Transverse colon (tissue), 4 donors: ENCODE measurements around the gene VSTM2L. TPM values are rescaled to one million over a fixed set of nuclear protein-coding genes. Genes with fewer than 3 reads are reported as not detected.

Experiments used
- DNase-seq: peaks from one replicate; pipeline ENCODE4 v3.0.0-alpha.2; 2019
- H3K27ac ChIP-seq, 4 donors: fragments of 200-600 bp; sonication (generic); 2 replicates each; pipeline ENCODE4 v1.5.1; 2016 to 2018; ENCODE audit warnings: inconsistent platforms in 4 of 4
- H3K27me3 ChIP-seq: fragments of 200-600 bp; sonication (generic); 2 replicates; pipeline ENCODE4 v1.5.1; 2017; ENCODE audit warnings: inconsistent platforms
- H3K36me3 ChIP-seq, 4 donors: fragments of 200-600 bp; sonication (generic); 2 replicates each; pipeline ENCODE4 v1.5.1; 2017 to 2019; ENCODE audit warnings: inconsistent platforms in 4 of 4
- H3K4me1 ChIP-seq, 4 donors: fragments of 200-600 bp; sonication (generic); 2 replicates each; pipeline ENCODE4 v1.5.1; 2017 to 2020; ENCODE audit warnings: inconsistent platforms in 4 of 4
- H3K4me3 ChIP-seq, 4 donors: fragments of 200-600 bp; sonication (generic); 1 replicate in 1 of 4; 2 replicates in 3 of 4; pipeline versions ENCODE4 v1.5.1 to v1.6.1; 2017 to 2019; ENCODE audit warnings: inconsistent platforms in 4 of 4
- H3K9me3 ChIP-seq, 2 donors: fragments of 200-600 bp; sonication (generic); 2 replicates each; pipeline ENCODE4 v1.5.1; 2017 to 2019; ENCODE audit warnings: inconsistent platforms in 2 of 2
- CTCF ChIP-seq, 5 experiments: fragments of 200-600 bp in 3 of 5; fragments of 450-650 bp in 2 of 5; sonication (generic) in 3 of 5; IDR thresholded peaks; 1 replicate in 2 of 5; 2 replicates in 3 of 5; pipeline ENCODE4 v1.5.1; 2016 to 2017; ENCODE audit warnings: antibody characterized with exemption in 5 of 5, inconsistent platforms in 3 of 5, mild to moderate bottlenecking in 2 of 5, moderate library complexity in 1 of 5
- EP300 ChIP-seq: sonication (generic); formaldehyde crosslinking; IDR thresholded peaks from one replicate; pipeline ENCODE4 v1.6.1; 2017; ENCODE audit warnings: antibody characterized with exemption, low read depth
- POLR2A ChIP-seq: fragments of 450-650 bp; IDR thresholded peaks from one replicate; pipeline ENCODE4 v1.6.1; 2016; ENCODE audit warnings: antibody characterized with exemption, mild to moderate bottlenecking, moderate library complexity
- POLR2AphosphoS5 ChIP-seq, 3 donors: sonication (generic); formaldehyde crosslinking; IDR thresholded peaks; one replicate each; pipeline ENCODE4 v1.6.1; 2016; ENCODE audit warnings: antibody characterized with exemption in 3 of 3
- WGBS, 2 donors: methylation state at CpG; one replicate each; pipeline ENCODE4 v1.1.5; 2018; ENCODE audit warnings: low coverage in 1 of 2; 5-methylcytosine and 5-hydroxymethylcytosine counted together
- in situ Hi-C, 4 donors: fragments of 200-750 bp; cut with MboI; loops; one replicate each; pipeline versions ENCODE4 v1.15.0 to v1.15.1; 2017; ENCODE audit warnings: low sequenced_read_pairs in 3 of 4, low pct_ligation_motif_present in 1 of 4, low pct_unique_long_range_greater_than_20kb in 1 of 4
- intact Hi-C: fragments of 100-400 bp; cut with DNase I; formaldehyde crosslinking; loops from one replicate; pipeline ENCODE4 v1.15.1; 2023; ENCODE audit warnings: low total_unique reads
- total RNA-seq, 4 donors: library from RNA; depleted of rRNA; stranded (reverse); fragments of >200 nt; gene quantifications; one replicate each; pipeline ENCODE4 v1.1.0, GENCODE V29; 2016

The VSTM2L gene
- total RNA-seq, 4 donors from 2014 or later, result 3.0 to 6.6 (median 3.0) TPM; not detected in 1

- intact Hi-C loops (no loop called here), in situ Hi-C loops (no loop called here)
- Histone ChIP-seq H3K4me3 (no peak overlapping the region), H3K27me3 (no peaks in the 10 kb centered on the region), H3K9me3 (no peaks in the 10 kb centered on the region), H3K4me1 (no peaks in the 10 kb centered on the region), H3K27ac (no peak overlapping the region), H3K36me3 (no peaks in the 10 kb centered on the region)
- no peak for TF ChIP-seq EP300
- no peak for TF ChIP-seq POLR2A
- TF ChIP-seq POLR2AphosphoS5 (IDR thresholded peaks at IDR 0.05), result no peak
- no peak for TF ChIP-seq CTCF (IDR thresholded peaks at IDR 0.05)
- WGBS, 2 donors, result 55 to 75% methylated on average over 2 to 22 of the region's 22 CpGs
- DNase-seq, result no peak
These were observed 21.2 kb upstream of the VSTM2L start for GRCh38 chr20:37881601-37882343.

GRCh38 chr20:37882961-37883712, 19.8 kb upstream of the VSTM2L start:
- Histone ChIP-seq H3K4me3 (no peak overlapping the region), H3K27ac (no peak overlapping the region), H3K9me3 (no peaks in the 10 kb centered on the region), H3K27me3 (no peaks in the 10 kb centered on the region), H3K4me1 (no peaks in the 10 kb centered on the region), H3K36me3 (no peaks in the 10 kb centered on the region)
- DNase-seq, result no peak
- intact Hi-C loops, result no loop called here
- WGBS, 2 donors, result 81% methylated on average over 14 of the region's 16 CpGs; no CpG with 5 or more reads in 1 of the 2 donors
- in situ Hi-C loops, result no loop called here
- TF ChIP-seq CTCF (IDR thresholded peaks at IDR 0.05) (no peak), POLR2A (no peak), POLR2AphosphoS5 (IDR thresholded peaks at IDR 0.05) (no peak), EP300 (no peak)

GRCh38 chr20:37885042-37885441, 17.9 kb upstream of the VSTM2L start:
- Histone ChIP-seq H3K27me3 (no peaks in the 10 kb centered on the region), H3K4me1 (no peaks in the 10 kb centered on the region), H3K9me3 (no peaks in the 10 kb centered on the region), H3K36me3 (no peaks in the 10 kb centered on the region), H3K4me3 (no peak overlapping the region), H3K27ac (no peak overlapping the region)
- whole genome bisulfite sequencing, 2 donors, result 89 to 92% methylated on average over 3 to 8 of the region's 8 CpGs
- intact Hi-C loops, result no loop called here
- DNase-seq, result no peak
- in situ Hi-C loops, result no loop called here
- no peak for TF ChIP-seq CTCF (IDR thresholded peaks at IDR 0.05)
- TF ChIP-seq POLR2AphosphoS5 (IDR thresholded peaks at IDR 0.05), result no peak
- TF ChIP-seq EP300, result no peak
- no peak for TF ChIP-seq POLR2A

DNA sequence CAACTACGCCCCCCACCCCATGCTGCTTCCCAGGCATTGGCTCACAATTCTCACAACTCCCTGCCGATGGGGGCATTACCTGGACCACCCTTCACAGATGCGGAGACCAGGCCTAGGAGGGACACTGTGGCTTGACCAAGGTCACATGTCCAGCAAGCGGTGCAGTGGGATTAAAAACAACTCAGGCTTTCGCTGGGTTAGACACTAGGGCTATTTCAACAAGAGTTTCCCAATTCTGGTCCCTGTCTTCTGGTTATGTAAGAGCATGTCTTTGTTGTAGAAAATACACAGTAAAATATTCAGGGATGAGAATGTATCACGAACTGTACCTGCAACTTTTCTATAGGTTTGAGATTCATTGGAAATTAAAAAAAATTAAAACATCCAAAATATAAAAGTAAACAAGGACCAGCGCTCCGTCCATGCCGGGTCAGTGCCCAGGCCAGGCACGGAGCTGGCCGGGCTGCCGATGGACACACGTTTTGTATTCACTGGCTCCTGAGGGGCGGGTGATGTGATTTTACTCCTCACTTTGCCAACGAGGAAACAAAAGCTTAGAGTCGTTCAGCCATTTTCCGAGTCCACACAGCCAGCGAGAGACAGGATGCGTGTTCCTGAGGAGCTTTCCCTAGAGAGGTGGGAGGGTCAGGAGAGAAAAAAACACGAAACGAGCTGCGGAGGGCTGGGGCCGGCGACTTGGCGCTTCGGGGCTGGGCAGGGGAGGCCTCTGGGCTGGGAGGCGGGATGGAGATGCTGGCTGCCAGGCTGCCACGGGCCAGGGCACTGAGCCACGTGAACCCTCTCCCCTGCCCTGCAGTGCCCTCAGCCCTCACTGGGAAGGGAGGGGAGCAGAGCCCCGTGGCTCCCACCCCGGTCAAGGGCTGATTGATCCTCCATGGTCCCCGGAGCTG, 17.1 kb upstream of the VSTM2L start:
- in situ Hi-C loops (no loop called here), intact Hi-C loops (no loop called here)
- TF ChIP-seq POLR2A (no peak), EP300 (no peak)
- H3K9me3 ChIP-seq, result no peaks in the 10 kb centered on the region
- 62 to 70% methylated on average over 9 to 32 of the region's 32 CpGs for WGBS, 2 donors
- DNase-seq, result no peak
- H3K4me3 ChIP-seq, result no peak overlapping the region
- H3K27me3 ChIP-seq, result no peaks in the 10 kb centered on the region
- no peaks in the 10 kb centered on the region for H3K4me1 ChIP-seq
- no peak overlapping the region for H3K27ac ChIP-seq
- no peaks in the 10 kb centered on the region for H3K36me3 ChIP-seq
